Epithelial cell of umbilical artery (primary cell): ENCODE data around the gene ATP1B3. TPM values are rescaled to one million over a fixed set of nuclear protein-coding genes. Genes with fewer than 3 reads are reported as not detected.

ENCODE experiments used
- total RNA-seq: library from RNA; depleted of rRNA; stranded (reverse); fragments of >200 nt; gene quantifications from 2 replicates; pipeline ENCODE4 v1.2.3, GENCODE V29; 2014

ATP1B3 gene
- total RNA-seq, result 85.1 and 91.9 TPM in 2 replicates

GRCh38 chr3:141876381-141876890 is at the start of gene ATP1B3:
ATP1B3 (plus strand) TSS chr3:141876643; CDS start chr3:141876802, 159 bp downstream.

Other genes starting within 250 kb of the ATP1B3 start
- 85.4 and 125 TPM in 2 replicates for gene RNF7, start 138.3 kb upstream of the ATP1B3 start, total RNA-seq
- not detected in 2 replicates for gene GRK7, start 113.2 kb upstream of the ATP1B3 start, total RNA-seq